H1 (cell line): ENCODE measurements around the gene UNC79. TPM values are rescaled to one million over a fixed set of nuclear protein-coding genes. Genes with fewer than 3 reads are reported as not detected.

Experiments
- CTCF ChIA-PET: fragments of 300-600 bp; sonication (Branson Sonifier 250); formaldehyde crosslinking; loops from one replicate; lab custom pipeline; 2021; ENCODE audit not compliant: partially characterized antibody; lab: Charles Lee
- POLR2A ChIA-PET: fragments of 300-600 bp; sonication (Branson Sonifier 250); formaldehyde crosslinking; loops from one replicate; lab custom pipeline; 2021; ENCODE audit warnings: inconsistent platforms; ENCODE audit not compliant: partially characterized antibody; lab: Charles Lee
- DNase-seq, 2 experiments: peaks; one replicate each; pipeline versions ENCODE4 v3.0.0 to v3.0.0-alpha.2; 2010 to 2022; ENCODE audit warnings: low spot score in 2 of 2, low read depth in 1 of 2, mixed read lengths in 1 of 2
- FAIRE-seq: peaks from 2 replicates; lab custom pipeline; 2011; peaks lifted over from hg19 to GRCh38; lab: Jason Lieb, UNC
- H2AFZ ChIP-seq: 2 replicates; pipeline ENCODE4 v1.8.1; 2012; ENCODE audit warnings: low read length, inconsistent platforms
- H2AK5ac ChIP-seq: 2 replicates; pipeline ENCODE4 v1.6.1; 2013; ENCODE audit warnings: low read depth, low read length
- H2BK120ac ChIP-seq: replicated peaks from 2 replicates; pipeline ENCODE3; 2013; ENCODE audit warnings: low read depth, low read length, inconsistent platforms
- H2BK12ac ChIP-seq: 2 replicates; pipeline ENCODE4 v1.6.1; 2013; ENCODE audit warnings: low read depth, low read length
- H2BK15ac ChIP-seq: 2 replicates; pipeline ENCODE4 v1.6.1; 2013; ENCODE audit warnings: low read length
- H2BK20ac ChIP-seq: 2 replicates; pipeline ENCODE4 v1.6.1; 2013; ENCODE audit warnings: low read length
- H2BK5ac ChIP-seq: 2 replicates; pipeline ENCODE4 v1.6.1; 2013; ENCODE audit warnings: low read depth, low read length
- H3K14ac ChIP-seq: 2 replicates; pipeline ENCODE4 v1.6.1; 2013; ENCODE audit warnings: inconsistent platforms; ENCODE audit not compliant: insufficient read length
- H3K18ac ChIP-seq: 2 replicates; pipeline ENCODE4 v1.6.1; 2013; ENCODE audit warnings: low read length; ENCODE audit errors: extremely low read depth
- H3K23ac ChIP-seq: 2 replicates; pipeline ENCODE4 v1.6.1; 2013; ENCODE audit warnings: inconsistent platforms; ENCODE audit not compliant: insufficient read length
- H3K23me2 ChIP-seq: 2 replicates; pipeline ENCODE4 v1.6.1; 2013; ENCODE audit warnings: low read depth, low read length
- H3K27ac ChIP-seq: 2 replicates; pipeline ENCODE4 v1.6.1; 2011; ENCODE audit warnings: low read depth, low read length, inconsistent platforms
- H3K27me3 ChIP-seq, 4 experiments: replicated peaks in 1 of 4; 1 replicate in 1 of 4; 2 replicates in 3 of 4; pipeline versions ENCODE4 v1.6.1 to v1.8.1; 2011 to 2013; ENCODE audit warnings: low read length in 3 of 4, mild to moderate bottlenecking in 3 of 4, inconsistent platforms in 2 of 4, mixed read lengths in 2 of 4, moderate library complexity in 1 of 4; ENCODE audit not compliant: control insufficient read depth in 3 of 4, insufficient read depth in 3 of 4; ENCODE audit errors: extremely low read depth in 1 of 4
- H3K36me3 ChIP-seq, 4 experiments: 2 replicates each; pipeline versions ENCODE4 v1.6.1 to v1.8.1; 2011 to 2013; ENCODE audit warnings: mild to moderate bottlenecking in 4 of 4, low read length in 3 of 4, moderate library complexity in 2 of 4, control low read depth in 1 of 4, inconsistent platforms in 1 of 4; ENCODE audit not compliant: insufficient read depth in 4 of 4, control insufficient read depth in 2 of 4
- H3K4ac ChIP-seq: replicated peaks from 2 replicates; pipeline ENCODE3; 2013; ENCODE audit warnings: low read length, low read depth, mixed read lengths, inconsistent platforms; ENCODE audit not compliant: insufficient read length
- H3K4me1 ChIP-seq, 4 experiments: replicated peaks in 1 of 4; 1 replicate in 1 of 4; 2 replicates in 3 of 4; pipeline versions ENCODE4 v1.6.1 to v1.8.1; 2011 to 2013; ENCODE audit warnings: low read length in 3 of 4, inconsistent platforms in 2 of 4, mixed read lengths in 1 of 4; ENCODE audit not compliant: insufficient read depth in 4 of 4, control insufficient read depth in 3 of 4
- H3K4me2 ChIP-seq, 2 experiments: 2 replicates each; pipeline versions ENCODE4 v1.6.1 to v1.8.1; 2011 to 2013; ENCODE audit warnings: low read depth in 2 of 2, low read length in 2 of 2, control low read depth in 1 of 2, inconsistent platforms in 1 of 2, mild to moderate bottlenecking in 1 of 2; ENCODE audit not compliant: insufficient read depth in 1 of 2
- H3K4me3 ChIP-seq, 4 experiments: fragments of 200-600, 300-600 bp in 1 of 4; sonication (generic), shearing (Covaris generic), sonication (Bioruptor Twin) in 1 of 4; 2 replicates each; pipeline versions ENCODE4 v1.5.1 to v1.8.1; 2011 to 2016; ENCODE audit warnings: low read length in 4 of 4, low read depth in 3 of 4, control low read depth in 2 of 4, inconsistent platforms in 2 of 4, mild to moderate bottlenecking in 2 of 4, mixed read lengths in 1 of 4, moderate library complexity in 1 of 4; ENCODE audit not compliant: insufficient read depth in 2 of 4; ENCODE audit errors: extremely low read depth in 1 of 4
- H3K56ac ChIP-seq: replicated peaks from 2 replicates; pipeline ENCODE3; 2013; ENCODE audit warnings: low read depth, mild to moderate bottlenecking, mixed read lengths, low read length, inconsistent platforms; ENCODE audit not compliant: insufficient read length
- H3K79me1 ChIP-seq: 2 replicates; pipeline ENCODE4 v1.6.1; 2013; ENCODE audit warnings: low read depth, low read length, control low read depth
- H3K79me2 ChIP-seq, 2 experiments: 2 replicates each; pipeline versions ENCODE4 v1.6.1 to v1.8.1; 2012 to 2013; ENCODE audit warnings: low read length in 2 of 2, mild to moderate bottlenecking in 2 of 2, inconsistent platforms in 1 of 2; ENCODE audit not compliant: insufficient read depth in 2 of 2, control insufficient read depth in 1 of 2
- H3K9ac ChIP-seq, 4 experiments: replicated peaks in 1 of 4; 1 replicate in 1 of 4; 2 replicates in 3 of 4; pipeline versions ENCODE4 v1.6.1 to v1.8.1; 2011 to 2013; ENCODE audit warnings: low read depth in 3 of 4, low read length in 3 of 4, control low read depth in 2 of 4, mild to moderate bottlenecking in 2 of 4, moderate library complexity in 2 of 4, inconsistent platforms in 1 of 4; ENCODE audit errors: extremely low read depth in 1 of 4
- H3K9me3 ChIP-seq, 2 experiments: 2 replicates each; pipeline versions ENCODE4 v1.6.1 to v1.8.1; 2012 to 2013; ENCODE audit warnings: mild to moderate bottlenecking in 2 of 2, moderate library complexity in 2 of 2, control low read depth in 1 of 2, inconsistent platforms in 1 of 2, low read depth in 1 of 2, low read length in 1 of 2, mixed read lengths in 1 of 2; ENCODE audit not compliant: insufficient read depth in 2 of 2
- H4K20me1 ChIP-seq, 2 experiments: replicated peaks in 1 of 2; 2 replicates each; pipeline versions ENCODE3 to v1.8.1; 2011 to 2013; ENCODE audit warnings: inconsistent platforms in 2 of 2, low read length in 2 of 2, mild to moderate bottlenecking in 1 of 2; ENCODE audit not compliant: insufficient read depth in 2 of 2, control insufficient read depth in 1 of 2
- H4K5ac ChIP-seq: 2 replicates; pipeline ENCODE4 v1.6.1; 2013; ENCODE audit warnings: low read length, low read depth, mixed read lengths, inconsistent platforms; ENCODE audit not compliant: insufficient read length
- H4K8ac ChIP-seq: 2 replicates; pipeline ENCODE4 v1.8.0; 2013; ENCODE audit warnings: mild to moderate bottlenecking, moderate library complexity, low read length, inconsistent platforms; ENCODE audit not compliant: insufficient read depth; ENCODE audit errors: extremely low read depth
- H4K91ac ChIP-seq: replicated peaks from 2 replicates; pipeline ENCODE3; 2013; ENCODE audit warnings: low read length, mixed read lengths, inconsistent platforms; ENCODE audit not compliant: insufficient read length
- ATF2 ChIP-seq: IDR thresholded peaks from 2 replicates; pipeline ENCODE4 v1.6.1; 2012; ENCODE audit warnings: low read length, inconsistent platforms
- CHD1 ChIP-seq: IDR thresholded peaks from 2 replicates; pipeline ENCODE4 v1.6.1; 2012; ENCODE audit warnings: low read depth, low read length, improper control_type of control experiment
- CREB1 ChIP-seq: IDR thresholded peaks from 2 replicates; pipeline ENCODE4 v1.6.1; 2012; ENCODE audit warnings: inconsistent platforms
- HDAC6 ChIP-seq: IDR thresholded peaks from one replicate; pipeline ENCODE4 v1.7.1; 2012; ENCODE audit warnings: low read depth, mild to moderate bottlenecking, inconsistent platforms, low read length, moderate library complexity
- POU5F1 ChIP-seq: IDR thresholded peaks from 2 replicates; pipeline ENCODE4 v1.6.1; 2011; ENCODE audit warnings: low read depth, mild to moderate bottlenecking, low read length, moderate library complexity
- RFX5 ChIP-seq: IDR thresholded peaks from 2 replicates; pipeline ENCODE4 v1.6.1; 2011; ENCODE audit warnings: low read depth, low read length, improper control_type of control experiment, borderline replicate concordance
- RXRA ChIP-seq: IDR thresholded peaks from 2 replicates; pipeline ENCODE4 v1.6.1; 2011; ENCODE audit warnings: low read depth, mild to moderate bottlenecking, low read length, moderate library complexity; ENCODE audit not compliant: insufficient read depth
- SIRT6 ChIP-seq: IDR thresholded peaks from one replicate; pipeline ENCODE4 v1.7.1; 2012; ENCODE audit warnings: low read length, inconsistent platforms
- TCF12 ChIP-seq: IDR thresholded peaks from 2 replicates; pipeline ENCODE4 v1.6.1; 2011; ENCODE audit warnings: low read depth, mild to moderate bottlenecking, low read length
- TEAD4 ChIP-seq: IDR thresholded peaks from 2 replicates; pipeline ENCODE4 v1.6.1; 2012; ENCODE audit warnings: low read depth, low read length, inconsistent platforms, mixed read lengths
- YY1 ChIP-seq: IDR thresholded peaks from 2 replicates; pipeline ENCODE4 v1.6.1; 2011; ENCODE audit warnings: low read depth, mild to moderate bottlenecking, low read length
- WGBS, 2 experiments: shearing (Covaris generic) in 1 of 2; methylation state at CpG; one replicate each; pipeline versions ENCODE4 v1.1.6 to v1.1.7; 2013 to 2015; ENCODE audit warnings: low lambda C conversion rate in 2 of 2, mixed read lengths in 2 of 2, inconsistent platforms in 1 of 2, low coverage in 1 of 2, missing lambda C conversion rate in 1 of 2; ENCODE audit not compliant: insufficient replicate concordance in 2 of 2, insufficient coverage in 1 of 2, insufficient read length in 1 of 2; ENCODE audit errors: extremely low coverage in 1 of 2, missing lambda C conversion rate in 1 of 2; 5-methylcytosine and 5-hydroxymethylcytosine counted together
- polyA plus RNA-seq, 7 experiments: library from polyadenylated mRNA; depleted of rRNA in 3 of 7; stranded (reverse) in 5 of 7; unstranded in 2 of 7; fragments of >200 nt in 5 of 7; fragments of 200-250 nt in 2 of 7; gene quantifications; 1 replicate in 5 of 7; 2 replicates in 1 of 7; 4 replicates in 1 of 7; pipeline versions ENCODE4 v1.2.1 to v1.2.3, GENCODE V29; 2011 to 2013; ENCODE audit warnings: missing spikeins in 2 of 7, mixed read lengths in 2 of 7
- total RNA-seq: library from RNA; stranded (reverse); fragmentation: NEBNext Ultra II Directional; extraction: Animal tissue kit (Norgen Biotek cat#: 25700); gene quantifications from 2 replicates; pipeline ENCODE4 v1.2.1, GENCODE V29; 2021

UNC79 gene
- total and polyA plus RNA-seq, 2 of the 8 experiments (the other 6 are each of a cell fraction or from before 2014, with no cell fraction given): 1.8 to 2.3 TPM

DNA sequence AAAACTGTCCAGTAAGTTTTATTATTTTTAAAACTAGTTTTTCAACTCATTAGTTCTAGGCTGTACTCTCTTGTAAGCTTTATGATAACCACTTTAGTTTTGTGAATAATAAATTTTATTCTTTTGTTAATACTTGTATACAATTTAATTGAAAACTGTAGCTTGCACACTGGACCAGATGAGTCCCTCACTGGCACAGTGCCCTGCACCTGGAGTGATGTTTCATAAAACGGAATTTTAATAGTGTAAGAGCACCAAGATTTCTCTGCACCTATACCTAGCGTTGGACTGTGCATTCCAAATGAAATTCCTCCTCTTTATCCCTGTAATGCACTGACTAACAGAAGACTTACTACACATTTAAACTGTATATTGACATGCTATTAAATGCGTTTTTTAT lies 276.7 kb downstream of the UNC79 start:
- H3K27me3 ChIP-seq: 0 out of 7 replicates have a peak, but pooled peaks cover 0 to 4% (median 0%) of the 10 kb centered on the region in 4 experiments
- no peaks in the 10 kb centered on the region for H3K79me2 ChIP-seq
- no peak overlapping the region for H3K23ac ChIP-seq
- H3K9ac ChIP-seq: no peak overlapping the region
- no peak overlapping the region for H3K27ac ChIP-seq
- no peak overlapping the region for H4K91ac ChIP-seq
- DNase-seq (no peak), FAIRE-seq (no peak)
- H2AFZ ChIP-seq: no peak overlapping the region
- 81% methylated on average over 3 of the region's 3 CpGs; no CpG with 5 or more reads in 1 of the 2 experiments for WGBS, 2 experiments
- POLR2A ChIA-PET: interaction anchor here (1.1 kb wide), 1 partner anchor 9 kb away, joined by 3 read pairs; no protein-coding TSS in a partner anchor
- no peak overlapping the region for H2BK120ac ChIP-seq
- H4K20me1 ChIP-seq: no peaks in the 10 kb centered on the region
- H3K56ac ChIP-seq: no peak overlapping the region
- no peak overlapping the region for H3K4me3 ChIP-seq
- TF ChIP-seq HDAC6 (no peak), YY1 (no peak), CREB1 (no peak), TEAD4 (no peak), ATF2 (no peak), TCF12 (no peak), CHD1 (no peak), POU5F1 (no peak), RXRA (no peak), SIRT6 (no peak), RFX5 (no peak)
- TF ChIP-seq, all 59 proteins: peak for 0
- Histone ChIP-seq H2BK15ac (no peak overlapping the region), H2BK20ac (no peak overlapping the region), H4K8ac (no peak overlapping the region), H3K23me2 (no peaks in the 10 kb centered on the region), H2BK5ac (no peak overlapping the region), H3K4me1 (peaks cover 0 to 3% (median 2%) of the 10 kb centered on the region in 4 experiments; a peak in 4 of 7 replicates), H2AK5ac (no peak overlapping the region), H3K79me1 (no peaks in the 10 kb centered on the region), H3K36me3 (no peaks in the 10 kb centered on the region), H3K14ac (no peak overlapping the region), H4K5ac (no peak overlapping the region), H3K18ac (no peak overlapping the region), H3K9me3 (no peaks in the 10 kb centered on the region), H2BK12ac (no peak overlapping the region), H3K4me2 (no peak overlapping the region), H3K4ac (no peak overlapping the region)
- CTCF ChIA-PET: interaction anchor here (0.7 to 2.1 kb wide), 10 partner anchors 11 to 294 kb away, joined by 3 to 5 read pairs (median 3); no protein-coding TSS in a partner anchor
